Lower leg skin (tissue), 3 donors: Measurements from ENCODE around the gene CLDN16.

ENCODE experiments used
- POLR2A ChIP-seq, 2 donors: fragments of 450-650 bp; IDR thresholded peaks; one replicate each; pipeline ENCODE4 v1.6.1; 2016 to 2017; ENCODE audit warnings: antibody characterized with exemption in 2 of 2, mild to moderate bottlenecking in 1 of 2, moderate library complexity in 1 of 2
- TF ChIP-seq, protein P1 (sequence below), 3 donors: fragments of 450-650 bp; IDR thresholded peaks; one replicate each; pipeline ENCODE4 v1.5.1; 2016; ENCODE audit warnings: antibody characterized with exemption in 3 of 3, mild to moderate bottlenecking in 3 of 3, moderate library complexity in 2 of 3

DNA sequence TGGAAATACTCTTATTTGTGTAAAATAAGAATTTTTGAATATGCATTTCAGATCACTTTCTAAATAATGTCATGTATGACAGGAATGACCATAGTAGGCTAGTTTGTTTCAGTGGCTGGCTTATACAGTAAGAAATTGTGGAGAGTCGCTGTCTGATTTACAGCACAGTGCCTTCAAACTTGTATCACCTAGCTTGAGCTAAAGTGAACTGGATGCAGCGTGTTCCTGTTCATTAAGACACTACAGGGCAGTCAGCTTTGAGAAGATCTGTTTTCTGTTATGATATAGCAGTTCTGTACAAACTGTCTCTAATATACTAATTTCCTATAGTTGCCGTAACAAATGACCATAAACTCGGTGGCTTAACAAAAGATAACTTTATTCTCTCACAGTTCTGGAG lies 9.9 kb downstream of the CLDN16 start:
- TF ChIP-seq, protein P1, sequence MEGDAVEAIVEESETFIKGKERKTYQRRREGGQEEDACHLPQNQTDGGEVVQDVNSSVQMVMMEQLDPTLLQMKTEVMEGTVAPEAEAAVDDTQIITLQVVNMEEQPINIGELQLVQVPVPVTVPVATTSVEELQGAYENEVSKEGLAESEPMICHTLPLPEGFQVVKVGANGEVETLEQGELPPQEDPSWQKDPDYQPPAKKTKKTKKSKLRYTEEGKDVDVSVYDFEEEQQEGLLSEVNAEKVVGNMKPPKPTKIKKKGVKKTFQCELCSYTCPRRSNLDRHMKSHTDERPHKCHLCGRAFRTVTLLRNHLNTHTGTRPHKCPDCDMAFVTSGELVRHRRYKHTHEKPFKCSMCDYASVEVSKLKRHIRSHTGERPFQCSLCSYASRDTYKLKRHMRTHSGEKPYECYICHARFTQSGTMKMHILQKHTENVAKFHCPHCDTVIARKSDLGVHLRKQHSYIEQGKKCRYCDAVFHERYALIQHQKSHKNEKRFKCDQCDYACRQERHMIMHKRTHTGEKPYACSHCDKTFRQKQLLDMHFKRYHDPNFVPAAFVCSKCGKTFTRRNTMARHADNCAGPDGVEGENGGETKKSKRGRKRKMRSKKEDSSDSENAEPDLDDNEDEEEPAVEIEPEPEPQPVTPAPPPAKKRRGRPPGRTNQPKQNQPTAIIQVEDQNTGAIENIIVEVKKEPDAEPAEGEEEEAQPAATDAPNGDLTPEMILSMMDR (IDR thresholded peaks at IDR 0.05) = no peak
- TF ChIP-seq POLR2A (IDR thresholded peaks at IDR 0.05) = no peak
